WTC11 (cell line): ENCODE data around the gene PCDHGA4. TPM values are rescaled to one million over a fixed set of nuclear protein-coding genes. Genes with fewer than 3 reads are reported as not detected.
"Not testable (repeated sequence)": the region's sequence is repeated elsewhere in the genome, so short reads cannot be mapped to it uniquely, and the experiment has no call there.

ENCODE experiments used
- ATAC-seq: fragments of 200-7000 bp; cut with Tn5 transposase; 2 replicates; pipeline ENCODE4 v1.10.0; 2021; ENCODE audit warnings: mild to moderate bottlenecking, moderate library complexity
- CTCF ChIA-PET: fragments of 300-600 bp; sonication (Branson Sonifier 250); formaldehyde crosslinking; loops from one replicate; lab custom pipeline; 2021; ENCODE audit warnings: antibody characterized with exemption; lab: Charles Lee
- POLR2A ChIA-PET: fragments of 350-600 bp; sonication (Branson Sonifier 250); formaldehyde crosslinking; loops from one replicate; lab custom pipeline; 2021; ENCODE audit warnings: antibody characterized with exemption; lab: Charles Lee
- DNase-seq: peaks from one replicate; pipeline ENCODE4 v3.0.0; 2021; ENCODE audit warnings: low spot score
- H3K27ac Mint-ChIP-seq: 2 replicates; pipeline ENCODE4 v1.8.0; 2021; ENCODE audit warnings: mixed read lengths
- H3K27me3 Mint-ChIP-seq: 2 replicates; pipeline ENCODE4 v1.8.0; 2021; ENCODE audit warnings: low read depth, mild to moderate bottlenecking, moderate library complexity, mixed read lengths
- H3K36me3 Mint-ChIP-seq: 2 replicates; pipeline ENCODE4 v1.8.0; 2021; ENCODE audit warnings: mixed read lengths
- H3K4me1 Mint-ChIP-seq: 2 replicates; pipeline ENCODE4 v1.8.0; 2022; ENCODE audit warnings: mixed read lengths
- H3K4me3 Mint-ChIP-seq: 2 replicates; pipeline ENCODE4 v1.8.0; 2021; ENCODE audit warnings: mild to moderate bottlenecking, moderate library complexity, mixed read lengths
- H3K9me3 Mint-ChIP-seq: 2 replicates; pipeline ENCODE4 v1.8.0; 2021; ENCODE audit warnings: mixed read lengths
- ARID4B ChIP-seq: sonication (generic); formaldehyde crosslinking; IDR thresholded peaks from 2 replicates; pipeline ENCODE4 v1.8.0; 2023; ENCODE audit warnings: missing genetic modification reagents, mild to moderate bottlenecking, borderline replicate concordance
- CBFB ChIP-seq: sonication (generic); formaldehyde crosslinking; IDR thresholded peaks from 2 replicates; pipeline ENCODE4 v1.8.1; 2022; ENCODE audit warnings: mild to moderate bottlenecking, low read depth, missing genetic modification reagents
- CTCF ChIP-seq: fragments of 200-600 bp; IDR thresholded peaks from 2 replicates; pipeline ENCODE4 v1.8.0; 2022; ENCODE audit warnings: antibody characterized with exemption
- ERG ChIP-seq: fragments of 250-450 bp; sonication (Bioruptor Pico); IDR thresholded peaks from 2 replicates; pipeline ENCODE4 v1.8.0; 2021; ENCODE audit warnings: mild to moderate bottlenecking
- FOXP4 ChIP-seq: sonication (generic); formaldehyde crosslinking; IDR thresholded peaks from 2 replicates; pipeline ENCODE4 v1.8.0; 2022; ENCODE audit warnings: mild to moderate bottlenecking, missing genetic modification reagents
- MYBL2 ChIP-seq: sonication (generic); formaldehyde crosslinking; IDR thresholded peaks from 2 replicates; pipeline ENCODE4 v1.8.1; 2023; ENCODE audit warnings: mild to moderate bottlenecking, moderate library complexity, missing genetic modification reagents
- NR2C2 ChIP-seq: sonication (generic); formaldehyde crosslinking; IDR thresholded peaks from 2 replicates; pipeline ENCODE4 v1.8.0; 2022; ENCODE audit warnings: mild to moderate bottlenecking, missing genetic modification reagents
- ZNF396 ChIP-seq: fragments of 250-450 bp; sonication (Bioruptor Pico); IDR thresholded peaks from 2 replicates; pipeline ENCODE4 v1.8.0; 2021; ENCODE audit warnings: mild to moderate bottlenecking, moderate library complexity, borderline replicate concordance
- ZNF423 ChIP-seq: fragments of 250-450 bp; sonication (Bioruptor Pico); IDR thresholded peaks from 2 replicates; pipeline ENCODE4 v2.1.2; 2022; ENCODE audit warnings: mild to moderate bottlenecking, moderate library complexity
- ZNF532 ChIP-seq: fragments of 250-450 bp; sonication (Bioruptor Pico); IDR thresholded peaks from 2 replicates; pipeline ENCODE4 v1.9.0; 2021; ENCODE audit warnings: mild to moderate bottlenecking, borderline replicate concordance
- ZSCAN18 ChIP-seq: fragments of 250-450 bp; sonication (Bioruptor Pico); IDR thresholded peaks from 2 replicates; pipeline ENCODE4 v2.1.2; 2022; ENCODE audit warnings: mild to moderate bottlenecking, moderate library complexity
- total RNA-seq: library from RNA; stranded (reverse); gene quantifications from 3 replicates; pipeline ENCODE4 v1.2.3, GENCODE V29; 2021

The PCDHGA4 gene
- total RNA-seq, 1 experiment from 2014 or later: 3.5 TPM

- CTCF ChIA-PET: interaction anchor here (0.6 to 2.6 kb wide), 6 partner anchors 12 to 188 kb away, joined by 3 to 19 read pairs (median 6); partner anchors contain the start of genes PCDHGA10 and PCDHGB4
- H3K9me3 Mint-ChIP-seq: peaks cover 53% of the 10 kb centered on the region
- not testable (repeated sequence) for H3K4me1 Mint-ChIP-seq, DNase-seq
- peaks cover 54% of the 10 kb centered on the region for H3K36me3 Mint-ChIP-seq
- 0 out of 2 replicates have a peak, but pooled peaks have one; percentile 21 for TF ChIP-seq CTCF
- TF ChIP-seq, all 79 proteins: peak for 1; not testable (repeated sequence) for 78
- H3K4me3 Mint-ChIP-seq, POLR2A ChIA-PET, H3K27me3 Mint-ChIP-seq, H3K27ac Mint-ChIP-seq: not testable (repeated sequence)
- peak; percentile 41 for ATAC-seq
These were observed 20.8 kb downstream of the PCDHGA4 start for GRCh38 chr5:141375444-141376155.

GRCh38 chr5:141382469-141383294 is 27.9 kb downstream of the PCDHGA4 start, which contains the start of gene PCDHGA7:
PCDHGA7 (plus strand) TSS chr5:141382742; CDS start chr5:141382900, 158 bp downstream.
- ATAC-seq: no peak
- Mint-ChIP-seq H3K27me3 (peaks cover 18% of the 10 kb centered on the region), H3K36me3 (peaks cover 30% of the 10 kb centered on the region), H3K4me1 (no peaks in the 10 kb centered on the region), H3K27ac (peak within 1 kb of the TSS; percentile 74; the same call in 1 of the 2 replicates), H3K4me3 (peak within 1 kb of the TSS; percentile 84), H3K9me3 (peaks cover 42% of the 10 kb centered on the region)
- ChIA-PET CTCF (interaction anchor here (0.6 to 1.9 kb wide), 12 partner anchors 12 to 247 kb away, joined by 3 to 5 read pairs (median 4); partner anchors contain the start of genes PCDHB14, PCDHB15, PCDHB5 and PCDHGA10), POLR2A (no interaction called here)
- no peak for DNase-seq
- TF ChIP-seq ZNF396 (CRISPR knock-in tag) (no peak), ERG (no peak), MYBL2 (CRISPR knock-in tag) (no peak)
- TF ChIP-seq, all 79 proteins: peak for 0

GRCh38 chr5:141383345-141383744 is 28.5 kb downstream of the PCDHGA4 start:
- H3K27me3 Mint-ChIP-seq: peaks cover 20% of the 10 kb centered on the region
- 0 out of 2 replicates have a peak, but pooled peaks cover under 1% of the 10 kb centered on the region for H3K4me1 Mint-ChIP-seq
- H3K9me3 Mint-ChIP-seq: peaks cover 44% of the 10 kb centered on the region
- CTCF ChIA-PET: interaction anchor here (0.8 to 1.9 kb wide), 10 partner anchors 13 to 248 kb away, joined by 3 to 5 read pairs (median 4); partner anchors contain the start of genes PCDHB14, PCDHB15, PCDHB5 and PCDHGA10
- peaks cover 33% of the 10 kb centered on the region for H3K36me3 Mint-ChIP-seq
- ATAC-seq (no peak), DNase-seq (no peak)
- no peak overlapping the region for H3K27ac Mint-ChIP-seq
- peak overlapping the region; percentile 84 for H3K4me3 Mint-ChIP-seq
- POLR2A ChIA-PET: no interaction called here
- TF ChIP-seq CBFB (CRISPR knock-in tag) (no peak), NR2C2 (no peak), ARID4B (CRISPR knock-in tag) (no peak), ZNF423 (CRISPR knock-in tag) (no peak), FOXP4 (CRISPR knock-in tag) (no peak), ZNF396 (CRISPR knock-in tag) (no peak), ZNF532 (no peak), ZSCAN18 (CRISPR knock-in tag) (no peak)
